Renal pelvis (tissue), 4 donors: Measurements from ENCODE around the gene GNA15. TPM values are rescaled to one million over a fixed set of nuclear protein-coding genes. Genes with fewer than 3 reads are reported as not detected.

ENCODE experiments used
- DNase-seq: peaks from one replicate; pipeline ENCODE4 v3.0.0-alpha.2; 2013
- polyA plus RNA-seq, 3 donors: library from polyadenylated mRNA; unstranded; fragments of 120-200 nt; gene quantifications; one replicate each; pipeline ENCODE4 v1.2.1, GENCODE V29; 2013; ENCODE audit not compliant: insufficient read length in 3 of 3

Gene GNA15
- polyA plus RNA-seq, 3 donors: 0.99 to 1.4 (median 1.0) TPM

- DNase-seq: no peak
These were observed 70.6 kb downstream of the GNA15 start for GRCh38 chr19:3206216-3206953.

GRCh38 chr19:3207461-3208242, 71.8 kb downstream of the GNA15 start:
- DNase-seq: no peak

- DNase-seq: no peak
These were observed 72.7 kb downstream of the GNA15 start for GRCh38 chr19:3208317-3209207.

GRCh38 chr19:3210347-3211017, 74.6 kb downstream of the GNA15 start:
- no peak for DNase-seq

- no peak for DNase-seq
These were observed 75.4 kb downstream of the GNA15 start for GRCh38 chr19:3211191-3211590.

GRCh38 chr19:3213159-3213558, 77.3 kb downstream of the GNA15 start:
- no peak for DNase-seq

Other genes with a start within 250 kb of the GNA15 start
- gene ZNF57, start 235.1 kb upstream of the GNA15 start, polyA plus RNA-seq: 1 to 10 TPM; 5.7 to 8.1 (median 6.7) TPM
- gene ZNF77, start 191.1 kb upstream of the GNA15 start, polyA plus RNA-seq: 1 to 10 TPM; 7.5 to 9.1 (median 7.6) TPM
- 10 to 100 TPM in 1 of 3 donors, 1 to 10 TPM in 2; 8.0 to 13.7 (median 8.4) TPM for gene TLE6, start 158.5 kb upstream of the GNA15 start, polyA plus RNA-seq
- gene TLE2, start 106.8 kb upstream of the GNA15 start, polyA plus RNA-seq: 10 to 100 TPM; 42.6 to 48.7 (median 43.2) TPM
- 100 to 1,000 TPM; 393 to 476 (median 425) TPM for gene TLE5, start 73.5 kb upstream of the GNA15 start, polyA plus RNA-seq
- 10 to 100 TPM; 57.6 to 68.1 (median 65.6) TPM for gene GNA11, start 41.7 kb upstream of the GNA15 start, polyA plus RNA-seq
- under 1 TPM; 0.43 to 0.51 (median 0.43) TPM for gene S1PR4, start 42.7 kb downstream of the GNA15 start, polyA plus RNA-seq
- gene NCLN, start 49.9 kb downstream of the GNA15 start, polyA plus RNA-seq: 10 to 100 TPM; 42.7 to 57.7 (median 44.0) TPM
- 1 to 10 TPM; 1.1 to 1.3 (median 1.1) TPM for gene CELF5, start 88.6 kb downstream of the GNA15 start, polyA plus RNA-seq
- gene NFIC, start 230.6 kb downstream of the GNA15 start, polyA plus RNA-seq: 10 to 100 TPM; 25.2 to 26.2 (median 26.2) TPM